ENCODE measurements around the gene SESTD1. TPM values are rescaled to one million over a fixed set of nuclear protein-coding genes. Genes with fewer than 3 reads are reported as not detected.

SESTD1 gene
- total RNA-seq, 2 donors from 2014 or later, result 51.3 to 75.4 TPM

DNA sequence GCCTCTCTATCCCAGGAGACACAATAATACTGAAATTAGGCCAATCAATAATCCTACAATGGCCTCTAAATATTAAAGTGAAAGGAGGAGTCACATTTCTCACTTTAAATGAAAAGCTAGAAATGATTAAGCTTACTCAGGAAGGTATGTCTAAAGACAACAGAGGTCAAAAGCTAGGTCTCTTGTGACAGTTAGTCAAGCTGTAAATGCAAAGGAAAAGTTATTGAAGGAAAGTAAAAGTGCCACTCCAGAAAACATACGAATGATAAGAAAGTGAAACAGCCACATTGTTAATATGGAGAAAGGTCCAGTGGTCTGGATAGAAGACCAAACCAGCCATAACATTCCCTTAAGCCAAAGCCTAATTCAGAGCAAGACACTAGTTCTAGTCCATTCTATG lies 9.5 kb downstream of the SESTD1 start:
- Mint-ChIP-seq H3K27ac (no peak overlapping the region), H3K27me3 (ENCODE audit: insufficient read depth) (no peaks in the 10 kb centered on the region), H3K4me3 (no peak overlapping the region), H3K9me3 (peaks cover 12% of the 10 kb centered on the region), H3K36me3 (ENCODE audit: low read depth) (peaks cover 17% of the 10 kb centered on the region), H3K4me1 (peaks cover 11% of the 10 kb centered on the region)
- H3K9me3 ChIP-seq (ENCODE audit: control insufficient read depth, low read length), result peaks cover 26% of the 10 kb centered on the region
- no peak overlapping the region for H3K4me3 ChIP-seq (ENCODE audit: low read length)
- no peak overlapping the region for H3K9ac ChIP-seq (ENCODE audit: extremely low read depth, low read length, poor library complexity, severe bottlenecking)
- H3K27ac ChIP-seq (ENCODE audit: low read depth, low read length), result no peak overlapping the region
- DNase-seq, result no peak
- H3K4me1 ChIP-seq (ENCODE audit: control insufficient read depth, insufficient read depth, low read length), result no peaks in the 10 kb centered on the region
- WGBS, 2 experiments (ENCODE audit: insufficient coverage in 1 of 2, insufficient read length in 1 of 2), result 90% methylated on average over 1 of the region's 1 CpG; no CpG with 5 or more reads in 1 of the 2 experiments
- H3K27me3 ChIP-seq (ENCODE audit: control insufficient read depth, insufficient read depth, low read length, poor library complexity, severe bottlenecking), result no peaks in the 10 kb centered on the region
- TF ChIP-seq, protein P1, sequence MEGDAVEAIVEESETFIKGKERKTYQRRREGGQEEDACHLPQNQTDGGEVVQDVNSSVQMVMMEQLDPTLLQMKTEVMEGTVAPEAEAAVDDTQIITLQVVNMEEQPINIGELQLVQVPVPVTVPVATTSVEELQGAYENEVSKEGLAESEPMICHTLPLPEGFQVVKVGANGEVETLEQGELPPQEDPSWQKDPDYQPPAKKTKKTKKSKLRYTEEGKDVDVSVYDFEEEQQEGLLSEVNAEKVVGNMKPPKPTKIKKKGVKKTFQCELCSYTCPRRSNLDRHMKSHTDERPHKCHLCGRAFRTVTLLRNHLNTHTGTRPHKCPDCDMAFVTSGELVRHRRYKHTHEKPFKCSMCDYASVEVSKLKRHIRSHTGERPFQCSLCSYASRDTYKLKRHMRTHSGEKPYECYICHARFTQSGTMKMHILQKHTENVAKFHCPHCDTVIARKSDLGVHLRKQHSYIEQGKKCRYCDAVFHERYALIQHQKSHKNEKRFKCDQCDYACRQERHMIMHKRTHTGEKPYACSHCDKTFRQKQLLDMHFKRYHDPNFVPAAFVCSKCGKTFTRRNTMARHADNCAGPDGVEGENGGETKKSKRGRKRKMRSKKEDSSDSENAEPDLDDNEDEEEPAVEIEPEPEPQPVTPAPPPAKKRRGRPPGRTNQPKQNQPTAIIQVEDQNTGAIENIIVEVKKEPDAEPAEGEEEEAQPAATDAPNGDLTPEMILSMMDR (conservative IDR thresholded peaks at IDR 0.05), result no peak
- H3K36me3 ChIP-seq (ENCODE audit: control insufficient read depth, insufficient read depth, low read length), result no peaks in the 10 kb centered on the region

DNA sequence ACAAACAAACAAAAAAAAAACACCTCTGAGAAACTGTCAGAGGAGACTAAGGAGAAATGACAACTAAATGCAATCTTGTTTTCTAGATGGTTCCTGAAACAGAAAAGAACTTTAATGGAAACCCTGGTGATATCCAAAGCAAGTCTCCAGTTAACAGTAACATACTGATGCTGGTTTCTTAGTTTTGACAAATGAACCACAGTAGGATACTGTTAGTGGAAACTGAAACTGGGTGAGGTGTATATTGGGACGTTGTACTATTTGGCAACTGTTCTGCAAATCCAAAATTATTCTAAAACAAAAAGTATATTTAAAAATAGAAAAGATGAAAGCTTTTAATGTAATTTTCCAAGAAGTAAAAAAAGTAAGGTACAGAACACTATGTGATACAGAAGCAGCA lies 11.4 kb downstream of the SESTD1 start:
- H3K36me3 ChIP-seq (ENCODE audit: control insufficient read depth, insufficient read depth, low read length), result no peaks in the 10 kb centered on the region
- H3K4me3 ChIP-seq (ENCODE audit: low read length), result no peak overlapping the region

DNA sequence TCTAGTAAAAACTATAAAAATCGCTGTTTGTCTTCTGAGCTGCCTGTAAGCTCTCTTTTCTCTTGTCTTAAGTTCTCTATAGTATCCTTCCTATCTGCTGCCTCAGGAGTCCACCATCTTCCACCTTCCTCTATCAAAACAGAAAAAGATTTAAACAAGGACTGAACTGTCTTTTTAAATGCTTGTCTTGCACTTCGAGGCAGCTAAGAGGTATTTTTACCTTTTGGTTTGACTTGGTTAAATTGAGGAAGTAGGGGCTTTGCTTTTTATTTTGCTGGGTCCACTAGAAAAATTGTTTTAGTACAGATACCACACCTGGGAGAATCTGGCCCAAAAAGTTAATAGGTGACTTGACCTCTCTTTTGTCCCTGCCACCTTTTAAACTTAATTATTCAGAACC lies 12.2 kb downstream of the SESTD1 start:
- H3K27me3 Mint-ChIP-seq (ENCODE audit: insufficient read depth), result no peaks in the 10 kb centered on the region
- Histone ChIP-seq H3K9me3 (ENCODE audit: control insufficient read depth, low read length) (peaks cover 28% of the 10 kb centered on the region), H3K36me3 (ENCODE audit: control insufficient read depth, insufficient read depth, low read length) (no peaks in the 10 kb centered on the region), H3K4me1 (ENCODE audit: control insufficient read depth, insufficient read depth, low read length) (peaks cover 2% of the 10 kb centered on the region), H3K27ac (ENCODE audit: low read depth, low read length) (no peak overlapping the region), H3K27me3 (ENCODE audit: control insufficient read depth, insufficient read depth, low read length, poor library complexity, severe bottlenecking) (no peaks in the 10 kb centered on the region), H3K4me3 (ENCODE audit: low read length) (no peak overlapping the region), H3K9ac (ENCODE audit: extremely low read depth, low read length, poor library complexity, severe bottlenecking) (no peak overlapping the region)
- H3K4me1 Mint-ChIP-seq, result peaks cover 16% of the 10 kb centered on the region
- H3K4me3 Mint-ChIP-seq, result no peak overlapping the region
- H3K27ac Mint-ChIP-seq, result peak overlapping the region; percentile 2
- DNase-seq, result no peak
- TF ChIP-seq, protein P1 (conservative IDR thresholded peaks at IDR 0.05), result no peak
- H3K36me3 Mint-ChIP-seq (ENCODE audit: low read depth), result peaks cover 20% of the 10 kb centered on the region
- WGBS, 2 experiments (ENCODE audit: insufficient coverage in 1 of 2, insufficient read length in 1 of 2), result 80 to 86% methylated on average over 1 to 2 of the region's 2 CpGs
- peaks cover 12% of the 10 kb centered on the region for H3K9me3 Mint-ChIP-seq

More for the DNA sequence above, 11.4 kb downstream of the SESTD1 start:
- Histone ChIP-seq H3K27ac (ENCODE audit: low read depth, low read length) (no peak overlapping the region), H3K27me3 (ENCODE audit: control insufficient read depth, insufficient read depth, low read length, poor library complexity, severe bottlenecking) (no peaks in the 10 kb centered on the region), H3K4me1 (ENCODE audit: control insufficient read depth, insufficient read depth, low read length) (no peaks in the 10 kb centered on the region), H3K9ac (ENCODE audit: extremely low read depth, low read length, poor library complexity, severe bottlenecking) (no peak overlapping the region), H3K9me3 (ENCODE audit: control insufficient read depth, low read length) (peaks cover 28% of the 10 kb centered on the region)
- peaks cover 11% of the 10 kb centered on the region for H3K4me1 Mint-ChIP-seq
- peaks cover 12% of the 10 kb centered on the region for H3K9me3 Mint-ChIP-seq
- peaks cover 20% of the 10 kb centered on the region for H3K36me3 Mint-ChIP-seq (ENCODE audit: low read depth)
- TF ChIP-seq, protein P1 (conservative IDR thresholded peaks at IDR 0.05), result no peak
- no peaks in the 10 kb centered on the region for H3K27me3 Mint-ChIP-seq (ENCODE audit: insufficient read depth)
- DNase-seq, result no peak
- H3K4me3 Mint-ChIP-seq, result no peak overlapping the region
- H3K27ac Mint-ChIP-seq, result peak overlapping the region; percentile 2
- WGBS, 2 experiments (ENCODE audit: insufficient coverage in 1 of 2, insufficient read length in 1 of 2), result 100% methylated on average over 1 of the region's 1 CpG; no CpG with 5 or more reads in 1 of the 2 experiments

Measured in endodermal cell (in vitro differentiated cells).